Small intestine (tissue), 7 donors: ENCODE results near the gene METTL24. TPM values are rescaled to one million over a fixed set of nuclear protein-coding genes. Genes with fewer than 3 reads are reported as not detected.
A peak's percentile ranks its signal among the peaks of the same experiment; 100 is the strongest.

Experiments
- DNase-seq, 2 donors: peaks; one replicate each; pipeline versions ENCODE4 v3.0.0 to v3.0.0-alpha.2; 2013
- FAIRE-seq: peaks from 2 replicates; lab custom pipeline; 2012; peaks lifted over from hg19 to GRCh38; lab: Jason Lieb, UNC
- H3K27ac ChIP-seq, 3 donors: one replicate each; pipeline ENCODE4 v1.5.1; 2013; ENCODE audit warnings: low read length in 2 of 3, mild to moderate bottlenecking in 2 of 3, control low read depth in 1 of 3, inconsistent platforms in 1 of 3, low read depth in 1 of 3, moderate library complexity in 1 of 3
- H3K27me3 ChIP-seq, 3 donors: one replicate each; pipeline ENCODE4 v1.6.1; 2013; ENCODE audit warnings: low read length in 3 of 3, inconsistent platforms in 1 of 3; ENCODE audit not compliant: control insufficient read depth in 3 of 3, insufficient read depth in 3 of 3
- H3K36me3 ChIP-seq, 3 donors: one replicate each; pipeline ENCODE4 v1.6.1; 2013; ENCODE audit warnings: low read length in 3 of 3, inconsistent platforms in 1 of 3, low read depth in 1 of 3, mild to moderate bottlenecking in 1 of 3, moderate library complexity in 1 of 3; ENCODE audit not compliant: control insufficient read depth in 3 of 3, insufficient read depth in 2 of 3
- H3K4me1 ChIP-seq, 3 donors: one replicate each; pipeline ENCODE4 v1.6.1; 2013; ENCODE audit warnings: low read length in 2 of 3, inconsistent platforms in 1 of 3, low read depth in 1 of 3, mild to moderate bottlenecking in 1 of 3, moderate library complexity in 1 of 3; ENCODE audit not compliant: control insufficient read depth in 3 of 3, insufficient read depth in 2 of 3
- H3K4me3 ChIP-seq, 3 donors: one replicate each; pipeline ENCODE4 v1.5.1; 2013; ENCODE audit warnings: low read length in 3 of 3, control low read depth in 1 of 3, inconsistent platforms in 1 of 3, low read depth in 1 of 3, mild to moderate bottlenecking in 1 of 3, moderate library complexity in 1 of 3
- H3K9me3 ChIP-seq, 2 donors: one replicate each; pipeline ENCODE4 v1.6.1; 2013; ENCODE audit warnings: low read depth in 1 of 2, low read length in 1 of 2; ENCODE audit not compliant: control insufficient read depth in 2 of 2, insufficient read depth in 1 of 2
- WGBS, 3 donors: extraction: QIAGEN DNeasy Blood & Tissue Kit; methylation state at CpG; one replicate each; pipeline ENCODE4 v1.1.7; 2013; 5-methylcytosine and 5-hydroxymethylcytosine counted together
- polyA plus RNA-seq, 4 donors: library from polyadenylated mRNA; stranded (reverse) in 3 of 4; unstranded in 1 of 4; fragments of 200-250 nt in 3 of 4; fragments of 120-200 nt in 1 of 4; gene quantifications; one replicate each; pipeline versions ENCODE4 v1.2.1 to v1.2.3, GENCODE V29; 2013
- donor health status: healthy with polysubstance abuse.
- donor health status: control.
- donor health status: control.
- donor health status: Bipolar disorder and iron deficiency.
- donor health status: healthy.

The METTL24 gene
- polyA plus RNA-seq, 4 donors = 0.66 to 1.1 TPM; not detected in 2

- Histone ChIP-seq H3K27me3 (no peaks in the 10 kb centered on the region), H3K27ac (no peak overlapping the region), H3K9me3 (no peaks in the 10 kb centered on the region), H3K36me3 (peaks cover 0 to 3% (median 0%) of the 10 kb centered on the region in 3 donors), H3K4me3 (no peak overlapping the region), H3K4me1 (no peaks in the 10 kb centered on the region)
- 77 to 88% (median 84%) methylated on average over 2 of the region's 2 CpGs for WGBS, 3 donors
- DNase-seq (no peak), FAIRE-seq (no peak)
These were observed 125.7 kb downstream of the METTL24 start for GRCh38 chr6:110232450-110232849.

GRCh38 chr6:110226261-110226660 lies 131.9 kb downstream of the METTL24 start:
- H3K9me3 ChIP-seq = no peaks in the 10 kb centered on the region
- peak; percentile 4 to 36 for DNase-seq
- peaks cover 0 to 9% (median 2%) of the 10 kb centered on the region in 3 donors for H3K36me3 ChIP-seq
- WGBS, 3 donors = 50 to 86% (median 74%) methylated on average over 1 of the region's 1 CpG
- H3K27me3 ChIP-seq = no peaks in the 10 kb centered on the region
- no peak overlapping the region for H3K4me3 ChIP-seq
- FAIRE-seq = no peak
- no peaks in the 10 kb centered on the region for H3K4me1 ChIP-seq
- no peak overlapping the region for H3K27ac ChIP-seq

GRCh38 chr6:110221738-110222137 lies 136.4 kb downstream of the METTL24 start:
- Histone ChIP-seq H3K27me3 (no peaks in the 10 kb centered on the region), H3K9me3 (no peaks in the 10 kb centered on the region), H3K4me3 (no peak overlapping the region), H3K36me3 (peaks cover 2 to 14% (median 2%) of the 10 kb centered on the region in 3 donors), H3K27ac (no peak overlapping the region), H3K4me1 (no peaks in the 10 kb centered on the region)
- FAIRE-seq (no peak), DNase-seq (no peak)

GRCh38 chr6:110217266-110217665 lies 140.9 kb downstream of the METTL24 start:
- Histone ChIP-seq H3K27me3 (no peaks in the 10 kb centered on the region), H3K36me3 (peaks cover 0 to 16% (median 10%) of the 10 kb centered on the region in 3 donors), H3K4me1 (no peaks in the 10 kb centered on the region), H3K4me3 (no peak overlapping the region), H3K27ac (no peak overlapping the region), H3K9me3 (no peaks in the 10 kb centered on the region)
- no peak for DNase-seq
- 88 to 93% (median 90%) methylated on average over 2 of the region's 2 CpGs for WGBS, 3 donors
- FAIRE-seq = no peak

- peaks cover 2 to 18% (median 6%) of the 10 kb centered on the region in 3 donors for H3K36me3 ChIP-seq
- 91 to 92% (median 92%) methylated on average over 5 of the region's 5 CpGs for WGBS, 3 donors
- no peak for DNase-seq
These were observed 142.0 kb downstream of the METTL24 start for GRCh38 chr6:110216140-110216539.

GRCh38 chr6:110214338-110214737 lies 143.8 kb downstream of the METTL24 start:
- no peaks in the 10 kb centered on the region for H3K27me3 ChIP-seq
- no peaks in the 10 kb centered on the region for H3K9me3 ChIP-seq
- no peak overlapping the region for H3K4me3 ChIP-seq
- no peak overlapping the region for H3K27ac ChIP-seq
- FAIRE-seq (no peak), DNase-seq (no peak)
- peaks cover 2 to 17% (median 7%) of the 10 kb centered on the region in 3 donors for H3K36me3 ChIP-seq
- no peaks in the 10 kb centered on the region for H3K4me1 ChIP-seq
- 45 to 60% (median 53%) methylated on average over 1 of the region's 1 CpG for WGBS, 3 donors

More at GRCh38 chr6:110216140-110216539, 142.0 kb downstream of the METTL24 start:
- no peaks in the 10 kb centered on the region for H3K4me1 ChIP-seq
- H3K27ac ChIP-seq = no peak overlapping the region
- H3K4me3 ChIP-seq = no peak overlapping the region
- no peaks in the 10 kb centered on the region for H3K27me3 ChIP-seq
- no peaks in the 10 kb centered on the region for H3K9me3 ChIP-seq
- no peak for FAIRE-seq

- Histone ChIP-seq H3K27me3 (no peaks in the 10 kb centered on the region), H3K9me3 (no peaks in the 10 kb centered on the region), H3K27ac (no peak overlapping the region), H3K4me3 (no peak overlapping the region), H3K36me3 (peaks cover 2 to 17% (median 7%) of the 10 kb centered on the region in 3 donors), H3K4me1 (no peaks in the 10 kb centered on the region)
- DNase-seq (no peak), FAIRE-seq (no peak)
- WGBS, 3 donors = 84 to 94% (median 87%) methylated on average over 1 of the region's 1 CpG
These were observed 146.4 kb downstream of the METTL24 start for GRCh38 chr6:110211753-110212152.

- DNase-seq (no peak), FAIRE-seq (peak; percentile 67)
- WGBS, 3 donors = 95 to 100% (median 98%) methylated on average over 3 of the region's 3 CpGs
- no peaks in the 10 kb centered on the region for H3K9me3 ChIP-seq
- no peaks in the 10 kb centered on the region for H3K4me1 ChIP-seq
- H3K27ac ChIP-seq = no peak overlapping the region
- no peaks in the 10 kb centered on the region for H3K27me3 ChIP-seq
- peaks cover 2 to 8% (median 5%) of the 10 kb centered on the region in 3 donors for H3K36me3 ChIP-seq
- H3K4me3 ChIP-seq = no peak overlapping the region
These were observed 150.5 kb downstream of the METTL24 start for GRCh38 chr6:110207652-110208051.
